Activated naive CD4-positive, alpha-beta T cell (primary cell): ENCODE data around the gene SLC26A8.
"Not testable (repeated sequence)": the region's sequence is repeated elsewhere in the genome, so short reads cannot be mapped to it uniquely, and the experiment has no call there.

Experiments used
- DNase-seq, 4 experiments: peaks; one replicate each; lab custom pipeline; 2025; lab: John Stamatoyannopoulos, UW

Gene SLC26A8

GRCh38 chr6:36050305-36050704, 25.9 kb upstream of the SLC26A8 start:
- DNase-seq, result no peak

- no peak for DNase-seq
Observed at GRCh38 chr6:36049582-36049981, 25.1 kb upstream of the SLC26A8 start.

DNA sequence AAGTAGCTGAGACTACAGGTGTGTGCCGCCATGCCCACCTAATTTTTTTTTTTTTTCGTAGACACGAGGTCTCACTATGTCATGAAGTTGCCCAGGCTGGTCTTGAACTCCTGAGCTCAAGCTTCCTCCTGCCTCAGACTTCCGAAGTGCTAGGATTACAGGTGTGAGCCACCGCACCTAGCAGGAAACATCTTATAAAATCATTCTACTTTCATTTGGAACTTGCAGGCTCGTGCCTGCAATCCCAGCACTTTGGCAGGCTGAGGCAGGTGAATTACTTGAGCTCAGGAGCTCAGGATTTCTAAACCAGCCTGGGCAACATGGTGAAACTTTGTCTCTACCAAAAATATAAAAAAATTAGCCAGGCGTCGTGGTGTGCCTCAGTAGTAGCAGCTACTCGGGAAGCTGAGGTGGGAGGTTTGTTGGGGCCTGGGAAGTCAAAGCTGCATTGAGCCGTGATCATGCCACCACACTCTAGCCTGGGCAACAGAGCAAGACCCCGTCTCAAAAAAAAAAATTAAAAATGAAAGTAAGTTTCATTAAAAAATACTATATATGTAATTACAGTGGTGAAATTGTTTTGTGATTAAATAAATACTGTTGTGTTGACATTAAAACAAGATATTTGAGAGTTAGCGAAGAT, 18.3 kb upstream of the SLC26A8 start:
- no peak for DNase-seq

GRCh38 chr6:36040958-36041357, 16.5 kb upstream of the SLC26A8 start:
- no peak for DNase-seq

DNA sequence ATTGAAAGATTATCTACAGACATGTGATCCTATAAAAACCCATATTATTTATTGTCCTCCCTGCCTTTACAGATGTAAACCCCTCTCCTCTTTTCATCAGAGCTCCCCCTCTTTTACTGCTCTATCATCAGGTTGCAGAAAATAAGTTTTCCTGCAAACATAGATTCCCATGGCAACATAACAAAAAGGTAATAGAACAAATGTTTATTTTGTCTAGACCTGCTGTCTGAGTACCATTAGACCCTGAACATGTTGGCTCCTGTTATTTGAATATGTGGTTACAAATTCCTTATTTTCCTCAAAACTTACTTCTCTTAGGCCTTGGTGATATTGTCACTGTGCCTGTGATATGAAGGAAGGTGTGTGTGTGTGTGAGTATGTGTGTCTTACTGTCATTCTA, 14.7 kb upstream of the SLC26A8 start:
- DNase-seq, result no peak

DNA sequence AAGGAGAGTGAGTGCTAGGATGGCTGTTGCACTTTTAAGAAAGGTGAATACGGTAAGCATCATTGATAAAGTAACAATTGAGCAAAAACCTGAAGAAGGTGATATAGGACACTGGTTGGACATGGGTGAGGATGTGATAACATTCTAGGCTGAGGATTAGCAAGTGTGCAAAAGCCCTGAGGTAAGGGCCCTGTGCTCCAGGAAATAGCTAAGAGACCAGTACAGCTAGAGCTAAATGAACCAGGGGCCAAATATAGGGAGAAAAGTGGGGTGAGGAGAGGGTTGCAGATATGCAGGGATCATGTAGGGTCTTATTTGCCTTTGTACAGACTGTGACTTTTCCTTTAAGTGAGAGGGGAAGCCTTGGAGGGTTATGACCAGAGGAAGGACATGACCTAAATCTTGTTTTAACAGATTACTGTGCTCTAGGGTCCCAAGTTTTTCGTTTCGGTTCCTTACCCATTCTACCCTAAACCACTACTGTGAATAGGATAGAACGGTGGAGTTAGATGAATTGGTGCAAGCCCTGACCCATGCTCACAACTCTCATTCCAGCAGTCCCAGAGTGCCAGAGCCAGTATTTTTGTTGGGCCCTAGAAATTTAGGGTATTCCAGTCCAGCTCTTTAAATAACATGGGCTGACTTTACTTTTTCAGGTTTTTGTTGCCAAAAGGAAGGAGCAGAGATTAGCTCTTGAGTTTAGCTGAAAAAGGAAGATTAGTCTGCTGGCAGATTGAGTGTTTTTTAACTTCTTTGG, 13.9 kb upstream of the SLC26A8 start:
- no peak for DNase-seq

- no peak for DNase-seq
Observed at GRCh38 chr6:36035225-36035624, 10.8 kb upstream of the SLC26A8 start.

- no peak for DNase-seq
Observed at GRCh38 chr6:36034441-36034840, 10.0 kb upstream of the SLC26A8 start.

DNA sequence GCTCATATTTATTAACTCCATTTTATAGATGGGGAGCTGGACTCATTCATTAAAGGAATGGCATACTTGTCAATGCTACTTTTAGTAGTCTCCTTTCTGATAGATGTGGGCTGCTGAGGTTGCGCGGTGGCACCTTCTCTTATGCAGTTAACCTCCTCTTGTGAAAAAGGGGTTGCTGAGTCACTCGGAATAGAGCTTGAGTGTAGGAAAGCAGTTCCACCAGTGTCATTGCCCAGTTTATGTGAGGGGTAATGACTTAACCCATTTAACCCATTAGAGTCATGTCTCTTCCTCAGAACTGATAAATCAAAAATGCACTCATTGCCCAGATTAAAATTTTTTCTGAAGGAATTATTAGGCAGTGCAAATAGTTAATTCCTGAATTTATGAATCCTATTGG, 9.5 kb upstream of the SLC26A8 start:
- DNase-seq, result no peak

- DNase-seq, result not testable (repeated sequence)
Observed at GRCh38 chr6:36033144-36033543, 8.7 kb upstream of the SLC26A8 start.

DNA sequence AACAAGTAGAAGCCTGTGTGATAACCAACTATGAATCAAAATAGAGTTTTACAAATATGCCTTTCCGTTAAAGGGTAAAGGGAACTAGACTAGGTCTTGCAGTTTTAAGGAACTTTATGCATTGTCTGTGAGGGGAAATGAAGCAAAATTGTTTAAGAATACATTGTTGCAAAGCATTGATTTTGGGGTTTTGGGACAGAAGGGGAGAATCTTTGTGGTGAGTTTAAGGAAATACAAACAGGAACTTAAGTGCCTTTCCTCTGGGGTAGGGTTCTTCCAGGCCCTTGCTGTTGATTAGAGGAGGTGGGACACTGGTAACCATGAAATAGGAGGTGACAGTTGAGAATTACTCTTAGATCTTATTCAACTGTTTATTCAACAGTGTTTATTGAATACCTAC, 7.8 kb upstream of the SLC26A8 start:
- DNase-seq, result no peak

- DNase-seq, result no peak
Observed at GRCh38 chr6:36029464-36029863, 5.0 kb upstream of the SLC26A8 start.

DNA sequence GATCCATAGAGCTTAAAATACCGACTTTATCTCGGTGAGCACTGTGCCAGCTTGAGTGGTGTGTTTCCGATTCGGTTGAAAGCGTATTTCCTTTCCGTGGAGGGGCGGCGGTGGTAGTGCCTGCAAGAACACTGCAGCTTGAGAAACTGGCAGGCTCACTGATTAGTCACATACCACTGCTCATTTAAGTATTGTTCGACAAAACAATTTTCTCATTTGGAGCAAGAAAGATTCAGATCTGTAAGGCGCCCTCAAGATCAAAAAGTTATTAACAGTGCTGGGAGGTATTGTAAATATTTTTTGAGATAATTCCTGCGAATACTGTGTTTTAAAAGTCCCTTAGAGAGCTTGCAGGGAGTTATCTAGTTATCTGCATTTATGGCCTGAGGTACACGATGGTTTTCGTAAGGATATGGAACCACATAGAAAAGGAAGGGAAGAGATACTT, 4.5 kb upstream of the SLC26A8 start:
- DNase-seq, result peak; percentile 5 to 64 (median 40)

DNA sequence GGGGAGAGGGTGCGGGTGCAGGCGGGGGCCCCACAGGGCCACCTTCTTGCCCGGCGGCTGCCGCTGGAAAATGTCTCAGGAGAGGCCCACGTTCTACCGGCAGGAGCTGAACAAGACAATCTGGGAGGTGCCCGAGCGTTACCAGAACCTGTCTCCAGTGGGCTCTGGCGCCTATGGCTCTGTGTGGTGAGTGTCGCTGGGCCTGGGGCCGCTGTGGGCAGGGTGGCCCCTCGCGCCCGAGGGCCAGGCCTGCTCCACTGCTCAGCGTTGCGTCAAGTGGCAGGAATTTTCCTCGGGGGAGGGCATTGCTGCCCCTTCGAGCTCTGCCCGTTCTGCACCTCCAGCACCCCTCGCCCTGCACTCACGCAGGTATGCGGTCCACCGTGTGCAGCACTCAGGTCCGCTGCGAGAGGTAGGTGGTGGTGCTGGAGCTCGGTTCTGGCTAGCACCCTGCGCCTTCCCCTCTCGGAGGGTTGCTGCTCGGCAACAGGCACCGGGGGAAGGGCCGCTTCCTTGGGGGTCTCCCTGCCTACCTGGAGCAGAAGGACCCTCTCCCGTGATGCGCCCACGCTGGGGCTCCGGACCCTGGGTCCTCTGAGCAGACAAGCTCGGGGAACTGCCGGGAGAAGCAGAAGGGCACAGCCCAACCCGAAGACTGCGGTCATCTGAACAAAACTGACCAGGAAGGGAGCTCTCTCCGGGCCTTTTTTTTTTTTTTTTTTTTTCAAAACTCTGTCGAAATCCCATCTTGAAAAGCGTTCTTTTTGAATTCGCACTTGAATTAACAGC, 3.8 kb upstream of the SLC26A8 start:
- peak in 3 of 4 experiments; percentile 8 to 44 (median 44) for DNase-seq

- peak; percentile 79 to 96 (median 94) for DNase-seq
Observed at GRCh38 chr6:36027501-36028087, 3.2 kb upstream of the SLC26A8 start, which contains the start of gene MAPK14. MAPK14 (plus strand) TSS chr6:36027808; CDS start chr6:36028158, 350 bp downstream.

GRCh38 chr6:36025932-36026327, 1.5 kb upstream of the SLC26A8 start:
- DNase-seq, result no peak

GRCh38 chr6:36025260-36025931, 955 bp upstream of the SLC26A8 start:
- DNase-seq, result no peak

- no peak for DNase-seq
Observed at GRCh38 chr6:36020154-36020553, 4.3 kb downstream of the SLC26A8 start.

- DNase-seq, result no peak
Observed at GRCh38 chr6:36019167-36019566, 5.3 kb downstream of the SLC26A8 start.

DNA sequence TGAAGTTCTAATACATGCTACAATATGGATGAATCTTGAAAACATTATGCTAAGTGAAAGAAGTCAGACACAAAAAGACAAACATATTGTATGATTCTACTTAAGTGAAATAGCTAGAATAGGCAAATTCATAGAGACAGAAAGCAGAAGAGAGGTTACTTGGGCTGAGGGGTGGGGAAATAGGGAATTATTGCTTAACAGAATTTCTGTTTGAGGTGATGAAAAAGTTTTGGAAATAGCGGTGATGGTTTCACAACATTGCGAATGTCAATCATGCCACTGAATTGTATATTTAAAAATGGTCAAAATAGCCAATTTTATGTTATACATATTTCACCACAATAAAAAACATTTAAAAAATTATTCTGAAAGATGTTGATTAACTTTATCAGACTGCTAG, 6.1 kb downstream of the SLC26A8 start:
- no peak for DNase-seq

DNA sequence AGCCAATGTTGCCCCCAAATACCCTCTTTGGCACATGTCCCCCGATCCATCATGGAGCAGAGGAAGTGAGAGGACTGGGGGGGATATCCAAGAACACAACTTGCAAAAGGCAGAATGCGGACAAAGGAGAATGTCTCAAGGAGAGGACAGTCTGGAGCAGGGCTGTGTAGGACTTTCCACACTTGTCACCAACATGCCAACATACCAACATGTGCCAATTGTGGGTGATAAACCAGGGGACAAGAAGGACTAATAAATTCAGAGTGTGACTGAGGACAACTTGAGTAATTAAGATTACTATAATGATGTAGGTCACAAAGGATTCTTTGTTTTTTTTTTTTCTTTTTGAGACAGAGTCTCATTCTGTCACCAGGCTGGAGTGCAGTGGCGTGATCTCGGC, 8.8 kb downstream of the SLC26A8 start:
- DNase-seq, result no peak

DNA sequence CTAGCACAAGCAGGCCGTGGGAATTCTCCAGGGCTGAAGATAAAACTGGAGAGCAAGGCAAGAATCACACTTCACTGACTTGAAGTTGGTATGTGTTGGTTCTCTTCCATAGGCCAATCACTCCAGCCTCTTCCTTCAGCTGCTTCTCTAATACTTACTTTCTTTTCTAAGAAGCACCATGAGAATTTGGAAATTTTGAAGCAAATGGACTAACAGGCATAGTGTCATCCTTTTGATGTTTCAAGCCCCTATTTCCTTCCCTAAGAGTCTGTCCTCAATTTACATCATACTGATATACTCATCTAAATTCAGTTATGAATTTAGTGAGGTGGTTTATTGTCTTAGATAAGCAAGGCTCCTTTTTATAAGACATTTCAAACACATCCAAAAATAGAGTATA, 24.0 kb downstream of the SLC26A8 start:
- DNase-seq, result no peak
